Heart left ventricle (tissue), 16 donors: ENCODE measurements around the gene ARRDC1. TPM values are rescaled to one million over a fixed set of nuclear protein-coding genes. Genes with fewer than 3 reads are reported as not detected.
"Not testable (repeated sequence)": the region's sequence is repeated elsewhere in the genome, so short reads cannot be mapped to it uniquely, and the experiment has no call there.

Experiments used
- ATAC-seq, 4 donors: fragments of 200-7000 bp; cut with Tn5 transposase; one replicate each; pipeline ENCODE4 v1.9.1; 2020 to 2022; ENCODE audit warnings: moderate library complexity in 4 of 4, mild to moderate bottlenecking in 3 of 4, moderate number of reproducible peaks in 1 of 4
- DNase-seq, 5 donors: peaks; one replicate each; pipeline ENCODE4 v3.0.0-alpha.2; 2020
- H3K27ac ChIP-seq, 12 donors: fragments of 200-600 bp; sonication (generic) in 4 of 12; one replicate each; pipeline versions ENCODE4 v1.5.0 to v1.8.0; 2016 to 2022; ENCODE audit warnings: mild to moderate bottlenecking in 2 of 12
- H3K27me3 ChIP-seq, 9 donors: fragments of 200-600 bp; sonication (generic) in 2 of 9; one replicate each; pipeline versions ENCODE4 v1.5.1 to v1.8.0; 2016 to 2022; ENCODE audit warnings: mild to moderate bottlenecking in 3 of 9
- H3K36me3 ChIP-seq, 9 donors: fragments of 200-600 bp; sonication (generic) in 2 of 9; one replicate each; pipeline versions ENCODE4 v1.5.0 to v1.8.0; 2018 to 2022; ENCODE audit warnings: mild to moderate bottlenecking in 2 of 9
- H3K4me1 ChIP-seq, 12 donors: fragments of 200-600 bp; sonication (generic) in 4 of 12; one replicate each; pipeline versions ENCODE4 v1.5.0 to v1.8.0; 2016 to 2022; ENCODE audit warnings: mild to moderate bottlenecking in 3 of 12
- H3K4me3 ChIP-seq, 12 donors: fragments of 200-600 bp; sonication (generic) in 4 of 12; one replicate each; pipeline versions ENCODE4 v1.5.0 to v1.8.0; 2017 to 2022; ENCODE audit warnings: mild to moderate bottlenecking in 9 of 12, moderate library complexity in 4 of 12
- H3K9me3 ChIP-seq, 12 donors: fragments of 200-600 bp; sonication (generic) in 4 of 12; one replicate each; pipeline versions ENCODE4 v1.5.0 to v1.8.0; 2016 to 2022; ENCODE audit warnings: mild to moderate bottlenecking in 1 of 12
- POLR2A ChIP-seq, 2 donors: fragments of 450-650 bp; IDR thresholded peaks; one replicate each; pipeline ENCODE4 v1.6.1; 2017; ENCODE audit warnings: antibody characterized with exemption in 2 of 2, mild to moderate bottlenecking in 2 of 2, moderate library complexity in 2 of 2
- WGBS, 4 donors: extraction: QIAGEN DNeasy Blood & Tissue Kit in 2 of 4; methylation state at CpG; one replicate each; pipeline versions ENCODE4 v1.1.5 to v1.1.7; 2013 to 2018; 5-methylcytosine and 5-hydroxymethylcytosine counted together
- intact Hi-C, 10 donors: fragments of 100-400 bp; cut with DNase I; formaldehyde crosslinking; loops; one replicate each; pipeline versions ENCODE4 v1.11.1 to v1.14.2; 2022
- polyA plus RNA-seq, 2 donors: library from polyadenylated mRNA; stranded (reverse); fragments of 200-250 nt; gene quantifications; one replicate each; pipeline ENCODE4 v1.2.3, GENCODE V29; 2013
- total RNA-seq, 9 donors: library from RNA; depleted of rRNA in 2 of 9; stranded (reverse); fragments of >200 nt in 2 of 9; fragmentation: NEBNext Ultra II Directional in 3 of 9; extraction: Animal tissue kit (Norgen Biotek cat#: 25700) in 3 of 9; gene quantifications; one replicate each; pipeline versions ENCODE4 v1.1.0 to v1.2.4, GENCODE V29; 2016 to 2023
- TF ChIP-seq, protein P1 (sequence below), 12 donors: fragments of 200-600 bp; sonication (generic) in 4 of 12; IDR thresholded peaks; one replicate each; pipeline versions ENCODE4 v1.5.0 to v1.8.0; 2018 to 2022; ENCODE audit warnings: antibody characterized with exemption in 12 of 12, mild to moderate bottlenecking in 5 of 12
- donor health status: ischemic (EF 13 %, LVEDD 7.1; RV severe dilation, severe dysfunction).
- donor health status: healthy with polysubstance abuse.
- donor health status: DM: no; HTN: yes; CAD: no.
- donor health status: DM: no; HTN: no; CAD: no.
- donor health status: ischemic (EF 25% LVEDD 6.9; RV normal size, moderate dysfunction).
- donor health status: ischemic (EF 25% LVEDD 5.7; RV mildly dilated, moderate dysfunction).
- donor health status: healthy.
- donor health status: DM: yes; HTN: yes; CAD: no.
- donor health status: ischemic (EF 35%, LVEDD 5.7; RV mildly dilated, moderate dysfunction).
- donor health status: nonischemic (EF 11% LVEDD 7.7; RV severe dilation, severe dysfunction).
- donor health status: DM: yes; HTN: yes; CAD: no.
- donor health status: PGD.
- donor health status: ischemic (EF 29% LVEDD 5.4; RV normal size, mild dysfunction).
- donor health status: nonischemic (EF 23%, LVEDD 6.1; RV moderate dilation, normal function).

Gene ARRDC1
- total and polyA plus RNA-seq, 11 donors = 14.1 to 43.6 (median 23.2) TPM

DNA sequence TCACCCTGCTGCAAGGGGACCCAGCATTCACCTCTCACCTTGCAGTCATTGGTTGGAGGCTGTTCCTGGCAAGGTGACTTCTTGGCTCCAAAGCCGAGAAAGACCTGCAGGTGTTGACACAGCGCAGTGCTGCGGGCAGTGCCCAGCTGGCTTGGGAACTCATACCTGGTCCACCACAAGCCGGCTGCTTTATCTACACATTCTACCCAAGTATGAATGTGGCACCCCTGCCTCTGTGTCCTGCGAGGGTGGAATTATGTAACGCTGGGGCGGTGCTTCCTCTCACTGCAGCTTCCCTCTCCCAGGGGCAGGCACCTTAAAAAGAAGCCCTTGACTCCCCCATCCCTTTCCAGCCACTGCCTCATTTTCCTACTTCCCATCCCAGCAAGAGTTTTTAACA lies 12.7 kb upstream of the ARRDC1 start:
- WGBS, 4 donors = 65 to 85% (median 74%) methylated on average over 7 of the region's 7 CpGs
- Histone ChIP-seq H3K36me3 (peaks cover 0 to 6% (median 4%) of the 10 kb centered on the region in 9 donors), H3K27me3 (no peaks in the 10 kb centered on the region), H3K27ac (no peak overlapping the region), H3K4me1 (peaks cover 0 to 26% (median 13%) of the 10 kb centered on the region in 12 donors), H3K9me3 (no peaks in the 10 kb centered on the region), H3K4me3 (no peak overlapping the region)
- no peak for TF ChIP-seq POLR2A (IDR thresholded peaks at IDR 0.05)
- TF ChIP-seq, protein P1, sequence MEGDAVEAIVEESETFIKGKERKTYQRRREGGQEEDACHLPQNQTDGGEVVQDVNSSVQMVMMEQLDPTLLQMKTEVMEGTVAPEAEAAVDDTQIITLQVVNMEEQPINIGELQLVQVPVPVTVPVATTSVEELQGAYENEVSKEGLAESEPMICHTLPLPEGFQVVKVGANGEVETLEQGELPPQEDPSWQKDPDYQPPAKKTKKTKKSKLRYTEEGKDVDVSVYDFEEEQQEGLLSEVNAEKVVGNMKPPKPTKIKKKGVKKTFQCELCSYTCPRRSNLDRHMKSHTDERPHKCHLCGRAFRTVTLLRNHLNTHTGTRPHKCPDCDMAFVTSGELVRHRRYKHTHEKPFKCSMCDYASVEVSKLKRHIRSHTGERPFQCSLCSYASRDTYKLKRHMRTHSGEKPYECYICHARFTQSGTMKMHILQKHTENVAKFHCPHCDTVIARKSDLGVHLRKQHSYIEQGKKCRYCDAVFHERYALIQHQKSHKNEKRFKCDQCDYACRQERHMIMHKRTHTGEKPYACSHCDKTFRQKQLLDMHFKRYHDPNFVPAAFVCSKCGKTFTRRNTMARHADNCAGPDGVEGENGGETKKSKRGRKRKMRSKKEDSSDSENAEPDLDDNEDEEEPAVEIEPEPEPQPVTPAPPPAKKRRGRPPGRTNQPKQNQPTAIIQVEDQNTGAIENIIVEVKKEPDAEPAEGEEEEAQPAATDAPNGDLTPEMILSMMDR (IDR thresholded peaks at IDR 0.05) = no peak
- intact Hi-C loops = loop anchor here in 2 of 10 donors (1.0 kb wide), 2 partner anchors 11 to 12 kb away; no protein-coding TSS in a partner anchor
- ATAC-seq (no peak), DNase-seq (peak in 1 of 5 donors; percentile 14)

DNA sequence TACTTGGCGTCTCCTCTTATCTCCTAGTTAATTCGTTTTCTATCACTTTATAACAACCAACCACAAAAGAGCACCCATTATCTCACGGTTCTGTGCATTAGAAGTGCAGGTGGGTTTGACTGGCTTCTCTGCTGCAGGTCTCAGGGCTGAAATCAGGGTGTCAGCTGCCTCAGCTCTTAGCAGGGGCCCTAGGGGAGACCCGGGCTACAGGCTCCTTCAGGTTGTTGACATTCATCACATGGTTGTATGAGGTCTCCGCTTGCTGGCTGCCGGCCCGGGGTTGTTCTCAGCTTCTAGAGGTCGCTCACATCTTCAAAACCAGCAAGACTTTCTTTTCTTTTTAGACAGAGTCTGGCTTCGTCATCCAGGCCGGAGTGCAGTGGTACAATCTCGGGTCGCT lies 12.3 kb upstream of the ARRDC1 start:
- H3K9me3 ChIP-seq = no peaks in the 10 kb centered on the region
- H3K4me1 ChIP-seq = peaks cover 0 to 26% (median 13%) of the 10 kb centered on the region in 12 donors
- no peaks in the 10 kb centered on the region for H3K27me3 ChIP-seq
- intact Hi-C loops = loop anchor here in 1 of 10 donors (1.0 kb wide), 1 partner anchor 11 kb away; no protein-coding TSS in a partner anchor
- peaks cover 0 to 2% (median 1%) of the 10 kb centered on the region in 9 donors for H3K36me3 ChIP-seq
- H3K4me3 ChIP-seq = no peak overlapping the region
- ATAC-seq (no peak), DNase-seq (peak in 1 of 5 donors; percentile 14)
- WGBS, 4 donors = 66 to 80% (median 72%) methylated on average over 10 to 12 of the region's 12 CpGs
- TF ChIP-seq POLR2A (IDR thresholded peaks at IDR 0.05) = no peak
- TF ChIP-seq, protein P1 (IDR thresholded peaks at IDR 0.05) = no peak
- H3K27ac ChIP-seq = no peak overlapping the region

DNA sequence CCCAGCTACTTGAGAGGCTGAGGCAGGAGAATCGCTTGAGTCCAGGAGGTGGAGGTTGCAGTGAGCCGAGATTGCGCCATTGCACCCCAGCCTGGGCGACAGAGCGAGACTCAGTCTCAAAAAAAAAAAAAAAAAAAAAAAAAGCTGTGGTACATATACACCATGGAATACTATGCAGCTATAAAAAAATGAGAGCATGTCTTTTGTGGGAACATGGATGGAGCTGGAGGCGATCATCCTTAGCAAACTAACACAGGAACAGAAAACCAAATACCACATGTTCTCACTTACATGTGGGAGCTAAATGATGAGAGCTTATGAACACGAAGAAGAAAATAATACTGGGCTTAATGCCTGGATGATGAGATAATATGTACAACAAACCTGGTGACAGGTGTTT lies 8.9 kb upstream of the ARRDC1 start:
- intact Hi-C loops = not testable (repeated sequence)
- 95 to 97% (median 95%) methylated on average over 7 of the region's 7 CpGs for WGBS, 4 donors

DNA sequence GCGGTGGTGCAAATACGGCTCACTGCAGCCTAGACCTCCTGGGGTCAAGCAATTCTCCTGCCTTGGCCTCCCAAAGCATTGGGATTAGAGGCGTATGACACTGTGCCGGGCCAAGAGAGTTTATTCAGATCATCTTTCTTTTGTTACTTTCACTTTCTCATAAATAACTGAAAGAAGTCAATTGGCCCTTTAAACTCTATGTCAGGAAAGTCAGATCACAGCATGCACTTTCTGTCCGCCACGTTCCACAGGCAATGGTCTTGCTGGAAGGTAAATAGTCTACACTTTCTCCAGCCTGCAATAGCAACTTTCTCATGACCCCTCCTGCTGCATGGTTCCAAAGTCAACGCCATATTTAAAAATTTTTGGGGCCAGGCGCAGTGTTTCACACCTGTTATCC lies 6.5 kb upstream of the ARRDC1 start:
- TF ChIP-seq POLR2A (IDR thresholded peaks at IDR 0.05) = no peak
- TF ChIP-seq, protein P1 (IDR thresholded peaks at IDR 0.05) = no peak
- 80 to 89% (median 82%) methylated on average over 8 of the region's 8 CpGs for WGBS, 4 donors
- DNase-seq (no peak), ATAC-seq (no peak)
- Histone ChIP-seq H3K27me3 (no peaks in the 10 kb centered on the region), H3K27ac (no peak overlapping the region), H3K36me3 (no peaks in the 10 kb centered on the region), H3K9me3 (no peaks in the 10 kb centered on the region), H3K4me3 (no peak overlapping the region), H3K4me1 (peaks cover 0 to 15% (median 0%) of the 10 kb centered on the region in 12 donors)
- intact Hi-C loops = no loop called here

More for the DNA sequence above, 8.9 kb upstream of the ARRDC1 start:
- not testable (repeated sequence) for H3K27ac ChIP-seq, H3K4me3 ChIP-seq, DNase-seq, H3K4me1 ChIP-seq, H3K9me3 ChIP-seq, H3K36me3 ChIP-seq, H3K27me3 ChIP-seq, ATAC-seq

DNA sequence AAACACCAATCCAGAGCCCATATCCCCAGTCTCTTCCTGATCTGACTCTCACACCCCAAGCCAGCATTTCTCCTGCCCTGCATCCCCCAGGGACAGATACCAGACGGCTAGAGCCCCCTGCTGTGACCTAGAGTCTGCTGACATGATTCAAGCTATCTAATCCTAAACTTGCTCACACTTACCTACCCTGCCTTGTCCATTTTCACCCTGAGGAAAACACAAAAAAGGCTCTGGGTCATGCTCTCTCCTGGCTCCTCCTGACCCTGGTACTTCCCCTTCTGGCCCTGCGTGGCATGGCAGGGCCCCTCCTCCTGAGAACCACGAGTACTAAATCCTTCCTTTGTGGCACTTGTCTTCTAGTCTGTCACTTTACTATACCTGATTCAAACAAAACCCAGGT lies 2.8 kb upstream of the ARRDC1 start:
- WGBS, 4 donors = 12 to 19% (median 15%) methylated on average over 3 of the region's 3 CpGs
- no peaks in the 10 kb centered on the region for H3K36me3 ChIP-seq
- DNase-seq = no peak
- no peak for TF ChIP-seq POLR2A (IDR thresholded peaks at IDR 0.05)
- TF ChIP-seq, protein P1 (IDR thresholded peaks at IDR 0.05) = no peak
- no peak overlapping the region for H3K4me3 ChIP-seq
- no peaks in the 10 kb centered on the region for H3K9me3 ChIP-seq
- H3K27me3 ChIP-seq = no peaks in the 10 kb centered on the region
- no peak for ATAC-seq
- intact Hi-C loops = loop anchor here in 1 of 10 donors (1.0 kb wide), 1 partner anchor 10 kb away; no protein-coding TSS in a partner anchor
- H3K4me1 ChIP-seq = peaks cover 7 to 36% (median 20%) of the 10 kb centered on the region in 12 donors
- H3K27ac ChIP-seq = peak overlapping the region in 1 of 12 donors; percentile 19
